Lung (tissue), 12 donors: Measurements from ENCODE around the gene TIMM17B. TPM values are rescaled to one million over a fixed set of nuclear protein-coding genes. Genes with fewer than 3 reads are reported as not detected.

Source experiments
- ATAC-seq: fragments of 200-7000 bp; cut with Tn5 transposase; one replicate; pipeline ENCODE4 v1.9.1; 2020; ENCODE audit warnings: moderate number of reproducible peaks; ENCODE audit not compliant: insufficient read depth, low FRiP score
- DNase-seq, 3 donors: peaks; one replicate each; pipeline ENCODE4 v3.0.0-alpha.2; 2013 to 2017
- H3K27ac ChIP-seq, 2 donors: one replicate each; pipeline ENCODE4 v1.5.1; 2013; ENCODE audit warnings: mild to moderate bottlenecking in 2 of 2, moderate library complexity in 2 of 2, control low read depth in 1 of 2, inconsistent platforms in 1 of 2, low read depth in 1 of 2, low read length in 1 of 2
- H3K27me3 ChIP-seq, 3 donors: one replicate each; pipeline ENCODE4 v1.5.1; 2013; ENCODE audit warnings: low read length in 2 of 3; ENCODE audit not compliant: control insufficient read depth in 3 of 3, insufficient read depth in 3 of 3
- H3K36me3 ChIP-seq, 4 donors: one replicate each; pipeline ENCODE4 v1.5.1; 2013; ENCODE audit warnings: low read length in 4 of 4, mild to moderate bottlenecking in 1 of 4, moderate library complexity in 1 of 4; ENCODE audit not compliant: control insufficient read depth in 4 of 4, insufficient read depth in 4 of 4
- H3K4me1 ChIP-seq, 5 donors: one replicate each; pipeline ENCODE4 v1.5.1; 2013; ENCODE audit warnings: low read length in 5 of 5, mild to moderate bottlenecking in 2 of 5, moderate library complexity in 1 of 5; ENCODE audit not compliant: control insufficient read depth in 5 of 5, insufficient read depth in 5 of 5
- H3K4me3 ChIP-seq: one replicate; pipeline ENCODE4 v1.5.1; 2013; ENCODE audit warnings: mild to moderate bottlenecking, control low read depth, moderate library complexity
- H3K9ac ChIP-seq, 2 donors: one replicate each; pipeline ENCODE4 v1.5.1; 2013; ENCODE audit warnings: low read length in 2 of 2, control low read depth in 1 of 2; ENCODE audit not compliant: insufficient read depth in 1 of 2
- H3K9me3 ChIP-seq, 4 donors: one replicate each; pipeline ENCODE4 v1.5.1; 2013; ENCODE audit warnings: low read length in 3 of 4, mild to moderate bottlenecking in 1 of 4, moderate library complexity in 1 of 4; ENCODE audit not compliant: control insufficient read depth in 4 of 4, insufficient read depth in 3 of 4
- WGBS, 2 donors: extraction: QIAGEN DNeasy Blood & Tissue Kit; methylation state at CpG; one replicate each; pipeline ENCODE4 v1.1.7; 2013; 5-methylcytosine and 5-hydroxymethylcytosine counted together
- polyA plus RNA-seq, 2 donors: library from polyadenylated mRNA; stranded (reverse); fragments of 200-250 nt; gene quantifications; one replicate each; pipeline ENCODE4 v1.2.1, GENCODE V29; 2013
- total RNA-seq, 2 donors: library from RNA; depleted of rRNA in 1 of 2; stranded (reverse); fragments of >200 nt in 1 of 2; gene quantifications; one replicate each; pipeline ENCODE4 v1.2.1, GENCODE V29; 2014 to 2021
- TF ChIP-seq, protein P1 (sequence below): IDR thresholded peaks from 2 replicates; pipeline ENCODE4 v1.5.1; 2012; ENCODE audit warnings: mild to moderate bottlenecking; ENCODE audit errors: control extremely low read depth, extremely low read depth
- donor health status: control.
- donor health status: control.
- donor health status: Bipolar disorder and iron deficiency.
- donor health status: healthy.
- donor health status: DM: yes; HTN: yes; CAD: no.

Gene TIMM17B
- total and polyA plus RNA-seq, 4 donors, result 21.0 to 73.4 (median 59.4) TPM

DNA sequence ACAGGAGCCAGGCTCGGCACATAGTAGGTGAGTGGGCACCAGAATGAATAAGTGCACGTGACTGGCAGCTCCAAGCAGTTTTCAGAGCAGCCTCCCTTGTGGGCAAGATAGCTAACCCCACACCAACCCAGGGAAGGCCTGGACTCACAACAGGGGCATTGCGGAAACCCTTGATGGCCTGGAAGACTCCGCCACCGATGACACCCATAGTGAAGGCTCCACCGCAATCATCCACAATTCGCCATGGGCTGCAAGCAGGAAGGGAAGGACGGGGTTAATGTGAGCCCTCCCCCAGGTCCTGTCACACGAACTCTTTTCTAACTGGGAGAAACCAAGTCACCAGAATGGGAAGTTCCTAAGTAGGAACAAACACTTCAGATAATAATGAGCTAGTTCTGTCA, 957 bp downstream of the TIMM17B start:
- WGBS, 2 donors, result 55 to 64% methylated on average over 9 of the region's 9 CpGs
- H3K9me3 ChIP-seq, result peaks cover 0 to 7% (median under 1%) of the 10 kb centered on the region in 4 donors
- peak overlapping the region; percentile 92 to 94 for H3K27ac ChIP-seq
- peaks cover 0 to 12% (median 3%) of the 10 kb centered on the region in 5 donors for H3K4me1 ChIP-seq
- H3K4me3 ChIP-seq, result no peak overlapping the region
- H3K36me3 ChIP-seq, result peaks cover 0 to 7% (median 3%) of the 10 kb centered on the region in 4 donors
- TF ChIP-seq, protein P1, sequence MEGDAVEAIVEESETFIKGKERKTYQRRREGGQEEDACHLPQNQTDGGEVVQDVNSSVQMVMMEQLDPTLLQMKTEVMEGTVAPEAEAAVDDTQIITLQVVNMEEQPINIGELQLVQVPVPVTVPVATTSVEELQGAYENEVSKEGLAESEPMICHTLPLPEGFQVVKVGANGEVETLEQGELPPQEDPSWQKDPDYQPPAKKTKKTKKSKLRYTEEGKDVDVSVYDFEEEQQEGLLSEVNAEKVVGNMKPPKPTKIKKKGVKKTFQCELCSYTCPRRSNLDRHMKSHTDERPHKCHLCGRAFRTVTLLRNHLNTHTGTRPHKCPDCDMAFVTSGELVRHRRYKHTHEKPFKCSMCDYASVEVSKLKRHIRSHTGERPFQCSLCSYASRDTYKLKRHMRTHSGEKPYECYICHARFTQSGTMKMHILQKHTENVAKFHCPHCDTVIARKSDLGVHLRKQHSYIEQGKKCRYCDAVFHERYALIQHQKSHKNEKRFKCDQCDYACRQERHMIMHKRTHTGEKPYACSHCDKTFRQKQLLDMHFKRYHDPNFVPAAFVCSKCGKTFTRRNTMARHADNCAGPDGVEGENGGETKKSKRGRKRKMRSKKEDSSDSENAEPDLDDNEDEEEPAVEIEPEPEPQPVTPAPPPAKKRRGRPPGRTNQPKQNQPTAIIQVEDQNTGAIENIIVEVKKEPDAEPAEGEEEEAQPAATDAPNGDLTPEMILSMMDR, result no peak
- H3K9ac ChIP-seq, result peak overlapping the region; percentile 81 to 89
- peak in 2 of 3 donors; percentile 40 to 41 for DNase-seq
- no peak for ATAC-seq
- no peaks in the 10 kb centered on the region for H3K27me3 ChIP-seq

DNA sequence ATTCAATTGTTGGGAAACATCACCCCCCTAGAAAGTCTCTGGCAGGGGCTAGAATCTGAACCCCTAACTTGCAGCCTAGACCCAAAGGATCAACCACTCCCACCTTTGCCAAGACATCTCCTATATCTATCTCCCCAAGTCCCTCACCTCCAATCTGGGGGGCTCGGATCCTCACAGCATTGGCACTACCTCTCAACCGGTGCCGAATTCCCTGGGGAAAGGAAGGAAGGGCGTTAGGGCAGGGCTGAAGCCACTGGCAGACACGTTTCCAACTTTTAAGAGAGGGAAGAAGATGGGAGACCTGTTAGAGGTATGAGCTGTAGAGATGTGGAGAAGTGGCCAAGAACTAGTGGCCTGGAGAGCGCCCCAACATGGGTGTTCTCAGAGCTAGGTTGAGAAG, 2.7 kb downstream of the TIMM17B start:
- H3K27me3 ChIP-seq, result no peaks in the 10 kb centered on the region
- peaks cover 0 to 7% (median under 1%) of the 10 kb centered on the region in 4 donors for H3K9me3 ChIP-seq
- H3K9ac ChIP-seq, result no peak overlapping the region
- H3K4me3 ChIP-seq, result no peak overlapping the region
- H3K4me1 ChIP-seq, result peaks cover 0 to 12% (median 3%) of the 10 kb centered on the region in 5 donors
- no peak overlapping the region for H3K27ac ChIP-seq
- TF ChIP-seq, protein P1, result no peak
- 74 to 92% methylated on average over 6 of the region's 6 CpGs for WGBS, 2 donors
- ATAC-seq, result no peak
- no peak for DNase-seq
- peaks cover 0 to 3% (median under 1%) of the 10 kb centered on the region in 4 donors for H3K36me3 ChIP-seq

DNA sequence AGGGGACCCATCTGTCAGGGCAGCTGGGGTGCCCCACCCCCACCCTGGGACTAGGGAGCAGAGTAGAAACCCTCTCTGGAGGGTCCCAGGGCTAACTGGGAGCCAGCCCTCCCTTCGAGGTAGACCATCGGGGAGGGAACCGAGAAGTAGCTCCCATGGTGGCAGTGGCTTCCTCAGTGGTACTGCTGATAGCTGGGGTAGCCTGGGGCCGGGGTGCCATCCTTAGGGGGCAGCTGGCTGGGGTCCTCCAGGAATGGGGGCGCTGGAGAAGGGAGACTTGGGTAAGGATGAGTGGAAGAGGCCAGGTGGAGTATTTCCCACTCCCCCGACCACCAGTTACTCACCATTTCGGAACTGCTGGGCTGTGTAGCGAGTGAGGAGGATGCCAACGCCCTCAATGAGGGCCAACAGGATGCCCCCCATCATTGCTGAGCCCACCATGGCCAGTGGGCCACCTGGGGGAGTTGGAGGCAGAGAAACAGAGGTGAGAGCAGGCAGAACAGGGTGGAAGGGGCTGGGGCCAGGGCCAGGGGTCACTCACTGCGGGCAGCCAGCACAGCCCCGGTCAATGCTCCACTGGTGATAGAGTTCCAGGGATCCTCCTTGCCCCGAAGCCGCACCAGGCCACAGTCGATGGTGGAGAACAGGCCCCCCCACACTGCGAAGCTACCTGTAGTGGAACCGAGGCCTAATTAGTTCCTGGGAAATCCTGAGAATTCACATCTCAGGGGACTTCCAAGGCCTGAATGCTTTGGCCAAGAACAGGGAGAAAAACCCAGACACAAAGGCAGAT, 3.8 kb downstream of the TIMM17B start:
- Histone ChIP-seq H3K27me3 (no peaks in the 10 kb centered on the region), H3K9ac (no peak overlapping the region), H3K4me1 (peaks cover 0 to 12% (median 3%) of the 10 kb centered on the region in 5 donors), H3K36me3 (peaks cover 0 to 3% (median under 1%) of the 10 kb centered on the region in 4 donors), H3K9me3 (peaks cover 0 to 7% (median under 1%) of the 10 kb centered on the region in 4 donors), H3K4me3 (no peak overlapping the region), H3K27ac (no peak overlapping the region)
- WGBS, 2 donors, result 79 to 100% methylated on average over 10 to 16 of the region's 16 CpGs
- DNase-seq, result no peak
- TF ChIP-seq, protein P1, result no peak
- ATAC-seq, result no peak
